Anterior cingulate cortex (tissue), 58 donors: ENCODE data around the gene REC8.
"Not testable (repeated sequence)": the region's sequence is repeated elsewhere in the genome, so short reads cannot be mapped to it uniquely, and the experiment has no call there.

Experiments used
- DNase-seq, 58 donors: peaks; one replicate each; lab custom pipeline; 2025; lab: John Stamatoyannopoulos, UW

The REC8 gene

GRCh38 chr14:24219521-24219920, 47.6 kb downstream of the REC8 start:
- DNase-seq, result no peak

GRCh38 chr14:24222987-24223386, 51.1 kb downstream of the REC8 start:
- not testable (repeated sequence) for DNase-seq

GRCh38 chr14:24224618-24225071, 52.8 kb downstream of the REC8 start:
- no peak for DNase-seq

- no peak for DNase-seq
Observed at GRCh38 chr14:24226473-24226872, 54.6 kb downstream of the REC8 start.

- no peak for DNase-seq
Observed at GRCh38 chr14:24228902-24229301, 57.0 kb downstream of the REC8 start.
